OCI-LY7 (cell line): ENCODE data around the gene GPR78. TPM values are rescaled to one million over a fixed set of nuclear protein-coding genes. Genes with fewer than 3 reads are reported as not detected.

ENCODE experiments used
- BruUV-seq: library from RNA; stranded (reverse); fragments of 400-500 nt; replicated peaks from 2 replicates; lab custom pipeline; 2021; lab: Mats Ljungman, UMichigan
- CTCF ChIA-PET: fragments of 300-600 bp; sonication (Branson Sonifier 250); formaldehyde crosslinking; loops from one replicate; lab custom pipeline; 2022; ENCODE audit warnings: antibody characterized with exemption; ENCODE audit not compliant: unreplicated experiment; lab: Charles Lee
- POLR2A ChIA-PET: fragments of 300-600 bp; sonication (Branson Sonifier 250); formaldehyde crosslinking; loops from one replicate; lab custom pipeline; 2022; ENCODE audit warnings: antibody characterized with exemption; lab: Charles Lee
- DNase-seq: peaks from one replicate; pipeline ENCODE4 v3.0.0-alpha.2; 2015; ENCODE audit warnings: low spot score
- H2AFZ ChIP-seq: fragments of 200-600 bp; sonication (generic), shearing (Covaris generic); 2 replicates; pipeline ENCODE4 v1.6.1; 2014; ENCODE audit warnings: mild to moderate bottlenecking, antibody characterized with exemption, low read length, moderate library complexity
- H3K27ac ChIP-seq: fragments of 200-600 bp; sonication (generic); 2 replicates; pipeline ENCODE4 v1.5.1; 2014; ENCODE audit warnings: mixed run types, low read depth, mild to moderate bottlenecking, moderate library complexity, low read length, inconsistent platforms; ENCODE audit not compliant: poor library complexity, severe bottlenecking
- H3K36me3 ChIP-seq: fragments of 200-600 bp; sonication (generic); 2 replicates; pipeline ENCODE4 v1.6.1; 2014; ENCODE audit warnings: mild to moderate bottlenecking, antibody characterized with exemption, low read length, moderate library complexity, mixed read lengths; ENCODE audit not compliant: insufficient read depth
- H3K4me1 ChIP-seq: fragments of 200-600 bp; sonication (generic); 2 replicates; pipeline ENCODE4 v1.5.1; 2014; ENCODE audit warnings: mild to moderate bottlenecking, low read length; ENCODE audit not compliant: insufficient read depth, poor library complexity, severe bottlenecking
- H3K4me2 ChIP-seq: fragments of 200-600 bp; sonication (generic); 2 replicates; pipeline ENCODE4 v1.6.1; 2014; ENCODE audit warnings: mild to moderate bottlenecking, low read length
- H3K4me3 ChIP-seq: fragments of 200-600 bp; sonication (generic); 2 replicates; pipeline ENCODE4 v1.5.1; 2014; ENCODE audit warnings: mild to moderate bottlenecking, low read depth, low read length; ENCODE audit not compliant: poor library complexity, severe bottlenecking
- H3K79me2 ChIP-seq: fragments of 200-600 bp; sonication (generic); 2 replicates; pipeline ENCODE4 v1.6.1; 2016; ENCODE audit warnings: low read depth, mild to moderate bottlenecking, low read length, moderate library complexity, mixed read lengths; ENCODE audit not compliant: insufficient read depth
- H3K9me2 ChIP-seq: fragments of 200-600 bp; sonication (generic); 2 replicates; pipeline ENCODE4 v1.6.1; 2016; ENCODE audit warnings: mild to moderate bottlenecking, low read length, mixed read lengths; ENCODE audit not compliant: insufficient read depth
- H3K9me3 ChIP-seq: fragments of 200-600 bp; sonication (generic); 2 replicates; pipeline ENCODE4 v1.6.1; 2014; ENCODE audit warnings: mild to moderate bottlenecking, mixed run types, low read length, mixed read lengths
- H4K20me1 ChIP-seq: fragments of 200-600 bp; sonication (generic); 2 replicates; pipeline ENCODE4 v1.6.1; 2014; ENCODE audit warnings: mild to moderate bottlenecking, antibody characterized with exemption, low read length, moderate library complexity, mixed read lengths; ENCODE audit not compliant: insufficient read depth
- EZH2phosphoT487 ChIP-seq: fragments of 200-600 bp; sonication (generic); IDR thresholded peaks from 2 replicates; pipeline ENCODE4 v1.6.1; 2018; ENCODE audit warnings: low read depth, borderline replicate concordance, mild to moderate bottlenecking, mixed run types, antibody characterized with exemption, low read length, moderate library complexity, mixed read lengths
- intact Hi-C: fragments of 100-400 bp; cut with micrococcal nuclease; formaldehyde crosslinking; loops from one replicate; pipeline ENCODE4 v1.10.0; 2022; ENCODE audit not compliant: unreplicated experiment
- total RNA-seq, 2 experiments: library from RNA; depleted of rRNA in 1 of 2; stranded (reverse); fragments of >200 nt in 1 of 2; shearing (Covaris generic) in 1 of 2; gene quantifications; 2 replicates each; pipeline ENCODE4 v1.2.3, GENCODE V29; 2014 to 2022
- TF ChIP-seq, protein P1 (sequence below): fragments of 200-600 bp; sonication (generic); conservative IDR thresholded peaks from 2 replicates; pipeline ENCODE4 v1.5.1; 2014; ENCODE audit warnings: mild to moderate bottlenecking, antibody characterized with exemption, low read length, moderate library complexity, mixed read lengths

The GPR78 gene
- total RNA-seq, 2 experiments from 2014 or later, result not detected

DNA sequence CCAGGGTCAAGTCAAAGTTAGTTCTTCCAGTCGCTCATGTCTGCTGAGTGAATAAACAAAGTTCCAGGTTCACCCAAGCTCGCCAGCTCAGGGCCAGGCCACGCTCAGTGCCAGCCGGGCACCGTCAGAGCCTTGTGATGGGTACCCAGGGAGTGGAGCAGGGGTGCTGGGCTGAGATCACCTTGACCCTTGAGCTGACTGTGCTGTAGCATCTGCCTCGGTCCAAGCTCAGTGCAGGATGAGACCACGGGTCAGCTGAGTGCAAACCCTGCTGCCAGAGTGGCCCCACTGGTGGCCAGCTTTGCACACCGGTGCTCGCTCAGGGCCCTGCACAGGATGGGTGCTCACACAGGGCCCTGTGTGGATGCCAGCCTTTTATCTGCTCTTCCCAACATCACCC is 16.7 kb downstream of the GPR78 start:
- ChIA-PET CTCF (no interaction called here), POLR2A (no interaction called here)
- no peak overlapping the region for H3K4me2 ChIP-seq
- no peak overlapping the region for H2AFZ ChIP-seq
- H3K9me3 ChIP-seq, result no peaks in the 10 kb centered on the region
- no peaks in the 10 kb centered on the region for H4K20me1 ChIP-seq
- H3K27ac ChIP-seq, result no peak overlapping the region
- no peak for DNase-seq
- intact Hi-C loops, result no loop called here
- no peaks in the 10 kb centered on the region for H3K4me1 ChIP-seq
- TF ChIP-seq, protein P1, sequence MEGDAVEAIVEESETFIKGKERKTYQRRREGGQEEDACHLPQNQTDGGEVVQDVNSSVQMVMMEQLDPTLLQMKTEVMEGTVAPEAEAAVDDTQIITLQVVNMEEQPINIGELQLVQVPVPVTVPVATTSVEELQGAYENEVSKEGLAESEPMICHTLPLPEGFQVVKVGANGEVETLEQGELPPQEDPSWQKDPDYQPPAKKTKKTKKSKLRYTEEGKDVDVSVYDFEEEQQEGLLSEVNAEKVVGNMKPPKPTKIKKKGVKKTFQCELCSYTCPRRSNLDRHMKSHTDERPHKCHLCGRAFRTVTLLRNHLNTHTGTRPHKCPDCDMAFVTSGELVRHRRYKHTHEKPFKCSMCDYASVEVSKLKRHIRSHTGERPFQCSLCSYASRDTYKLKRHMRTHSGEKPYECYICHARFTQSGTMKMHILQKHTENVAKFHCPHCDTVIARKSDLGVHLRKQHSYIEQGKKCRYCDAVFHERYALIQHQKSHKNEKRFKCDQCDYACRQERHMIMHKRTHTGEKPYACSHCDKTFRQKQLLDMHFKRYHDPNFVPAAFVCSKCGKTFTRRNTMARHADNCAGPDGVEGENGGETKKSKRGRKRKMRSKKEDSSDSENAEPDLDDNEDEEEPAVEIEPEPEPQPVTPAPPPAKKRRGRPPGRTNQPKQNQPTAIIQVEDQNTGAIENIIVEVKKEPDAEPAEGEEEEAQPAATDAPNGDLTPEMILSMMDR, result no peak
- TF ChIP-seq EZH2phosphoT487, result no peak
- no peaks in the 10 kb centered on the region for H3K9me2 ChIP-seq
- no peak overlapping the region for H3K4me3 ChIP-seq
- no peaks in the 10 kb centered on the region for H3K79me2 ChIP-seq
- no peaks in the 10 kb centered on the region for H3K36me3 ChIP-seq
- BruUV-seq, result no TSS peak

- no peaks in the 10 kb centered on the region for H4K20me1 ChIP-seq
- no peak for TF ChIP-seq EZH2phosphoT487
- TF ChIP-seq, protein P1, result no peak
- no peaks in the 10 kb centered on the region for H3K79me2 ChIP-seq
- no peaks in the 10 kb centered on the region for H3K4me1 ChIP-seq
- H3K27ac ChIP-seq, result no peak overlapping the region
- no peak overlapping the region for H3K4me3 ChIP-seq
- H3K9me2 ChIP-seq, result no peaks in the 10 kb centered on the region
- no peak overlapping the region for H2AFZ ChIP-seq
- DNase-seq, result no peak
- intact Hi-C loops, result no loop called here
- POLR2A ChIA-PET, result no interaction called here
- no peaks in the 10 kb centered on the region for H3K36me3 ChIP-seq
- no peaks in the 10 kb centered on the region for H3K9me3 ChIP-seq
- BruUV-seq, result no TSS peak
- CTCF ChIA-PET, result no interaction called here
- no peak overlapping the region for H3K4me2 ChIP-seq
These were observed 17.1 kb downstream of the GPR78 start for GRCh38 chr4:8597319-8597718.

DNA sequence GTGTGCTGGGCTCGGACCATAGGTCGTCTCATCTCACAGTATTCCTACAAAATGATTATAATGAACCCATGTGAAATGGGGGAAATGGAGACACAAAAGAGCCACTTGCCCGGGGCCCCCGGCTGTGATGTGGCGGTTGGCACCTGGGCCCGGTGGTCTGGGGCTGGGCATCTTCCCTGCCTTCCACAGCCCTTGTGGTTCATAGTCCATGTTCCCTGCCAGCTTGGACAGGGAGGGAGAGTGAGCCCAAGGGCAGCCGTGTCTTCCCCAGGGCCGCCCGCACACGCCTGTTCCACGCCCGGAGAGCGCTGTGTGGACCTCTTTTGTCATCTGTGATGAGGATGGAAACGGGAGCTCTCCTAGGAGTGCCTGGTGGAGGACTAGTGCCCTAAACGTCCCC is 17.6 kb downstream of the GPR78 start:
- Histone ChIP-seq H4K20me1 (no peaks in the 10 kb centered on the region), H3K4me1 (no peaks in the 10 kb centered on the region), H3K9me2 (no peaks in the 10 kb centered on the region), H2AFZ (no peak overlapping the region), H3K9me3 (no peaks in the 10 kb centered on the region), H3K4me2 (no peak overlapping the region), H3K79me2 (no peaks in the 10 kb centered on the region), H3K27ac (no peak overlapping the region), H3K4me3 (no peak overlapping the region), H3K36me3 (no peaks in the 10 kb centered on the region)
- DNase-seq, result no peak
- no peak for TF ChIP-seq EZH2phosphoT487
- TF ChIP-seq, protein P1, result no peak
- POLR2A ChIA-PET, result no interaction called here
- CTCF ChIA-PET, result no interaction called here
- no TSS peak for BruUV-seq
- intact Hi-C loops, result no loop called here
